ENCODE results near the gene JAZF1.

DNA sequence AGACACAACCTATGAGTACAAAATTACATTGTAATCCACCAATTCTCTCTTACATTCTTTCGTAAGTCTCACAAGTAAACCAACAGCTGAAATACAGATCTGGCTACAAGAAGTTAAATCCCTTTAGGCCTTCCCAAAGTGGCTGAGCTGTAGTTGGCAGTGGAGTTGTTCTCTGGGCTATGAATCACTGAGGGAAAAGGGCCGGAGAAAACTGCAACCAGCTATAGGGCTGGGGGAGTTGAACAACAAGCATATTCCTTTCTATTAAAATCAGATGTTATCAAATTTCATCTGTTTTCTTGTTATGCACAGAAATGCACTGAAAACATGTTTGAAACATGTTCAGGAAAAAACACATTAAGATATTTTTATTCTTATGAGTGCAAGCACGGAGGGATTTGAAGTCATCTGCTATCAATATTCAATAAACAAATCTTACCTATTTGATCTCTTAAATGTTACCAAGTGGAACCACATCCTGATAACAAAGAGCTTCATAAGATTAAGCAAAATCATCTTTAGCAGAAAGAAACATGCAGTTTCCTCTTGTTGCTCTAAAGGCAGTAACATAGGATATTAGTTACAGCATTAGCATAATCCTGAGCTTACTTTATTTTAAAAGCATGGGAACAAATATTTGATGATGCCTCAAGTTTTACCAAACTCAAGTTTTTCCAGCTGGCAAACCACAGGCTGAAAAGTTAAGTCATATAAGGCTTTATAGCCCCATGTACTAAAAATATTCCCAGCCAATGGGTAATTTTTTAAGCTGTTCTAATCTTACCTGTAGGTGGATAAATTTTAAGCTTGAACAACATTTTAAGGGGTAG, 227.9 kb downstream of the JAZF1 start:
- TF ChIP-seq, protein P1, sequence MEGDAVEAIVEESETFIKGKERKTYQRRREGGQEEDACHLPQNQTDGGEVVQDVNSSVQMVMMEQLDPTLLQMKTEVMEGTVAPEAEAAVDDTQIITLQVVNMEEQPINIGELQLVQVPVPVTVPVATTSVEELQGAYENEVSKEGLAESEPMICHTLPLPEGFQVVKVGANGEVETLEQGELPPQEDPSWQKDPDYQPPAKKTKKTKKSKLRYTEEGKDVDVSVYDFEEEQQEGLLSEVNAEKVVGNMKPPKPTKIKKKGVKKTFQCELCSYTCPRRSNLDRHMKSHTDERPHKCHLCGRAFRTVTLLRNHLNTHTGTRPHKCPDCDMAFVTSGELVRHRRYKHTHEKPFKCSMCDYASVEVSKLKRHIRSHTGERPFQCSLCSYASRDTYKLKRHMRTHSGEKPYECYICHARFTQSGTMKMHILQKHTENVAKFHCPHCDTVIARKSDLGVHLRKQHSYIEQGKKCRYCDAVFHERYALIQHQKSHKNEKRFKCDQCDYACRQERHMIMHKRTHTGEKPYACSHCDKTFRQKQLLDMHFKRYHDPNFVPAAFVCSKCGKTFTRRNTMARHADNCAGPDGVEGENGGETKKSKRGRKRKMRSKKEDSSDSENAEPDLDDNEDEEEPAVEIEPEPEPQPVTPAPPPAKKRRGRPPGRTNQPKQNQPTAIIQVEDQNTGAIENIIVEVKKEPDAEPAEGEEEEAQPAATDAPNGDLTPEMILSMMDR (IDR thresholded peaks at IDR 0.05), result no peak
- TF ChIP-seq POLR2A (IDR thresholded peaks at IDR 0.05), result no peak
